GM18520 (cell line): Measurements from ENCODE around the gene ID4.

Experiments used
- ATAC-seq: cut with Tn5 transposase; IDR thresholded peaks from one replicate; pipeline ENCODE4 v1.9.1; 2021; ENCODE audit not compliant: unreplicated experiment

ID4 gene, protein sequence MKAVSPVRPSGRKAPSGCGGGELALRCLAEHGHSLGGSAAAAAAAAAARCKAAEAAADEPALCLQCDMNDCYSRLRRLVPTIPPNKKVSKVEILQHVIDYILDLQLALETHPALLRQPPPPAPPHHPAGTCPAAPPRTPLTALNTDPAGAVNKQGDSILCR

DNA sequence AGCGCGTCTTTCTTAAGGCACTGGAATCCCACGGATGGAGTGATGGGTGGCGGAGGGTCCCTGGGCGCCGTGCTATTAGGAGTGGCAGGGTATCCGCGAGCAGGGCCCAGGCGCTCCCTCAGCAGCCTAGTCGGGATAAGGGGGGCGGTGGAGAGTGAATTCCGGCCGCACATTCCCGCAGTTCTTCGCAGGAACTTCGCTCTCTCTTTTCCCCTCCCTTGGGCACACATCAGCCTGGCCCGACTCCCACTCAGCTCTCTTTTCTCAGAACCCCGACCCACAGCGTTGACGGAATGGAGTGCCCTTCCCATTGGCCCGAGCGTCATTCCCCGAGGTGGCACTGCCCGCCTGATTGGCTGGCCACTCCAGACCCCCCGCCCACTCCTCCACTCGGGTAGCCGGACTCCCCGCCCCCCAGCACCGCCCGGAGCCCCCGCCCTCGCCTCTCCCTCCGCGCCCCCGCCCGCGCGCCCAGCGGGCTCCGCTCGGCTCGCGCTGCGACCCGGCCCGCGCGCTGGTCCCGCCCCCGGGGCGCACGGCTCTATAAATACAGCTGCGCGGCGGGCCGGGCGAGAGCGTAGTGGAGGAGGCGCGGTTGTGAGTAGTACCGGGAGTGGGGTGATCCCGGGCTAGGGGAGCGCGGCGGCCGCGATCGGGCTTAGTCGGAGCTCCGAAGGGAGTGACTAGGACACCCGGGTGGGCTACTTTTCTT, at the start of gene ID4:
ID4 (plus strand) TSS at position 572 of the 712 bp plus-strand sequence. CDS start 385 bp downstream, outside the sequence.
- no peak for ATAC-seq

DNA sequence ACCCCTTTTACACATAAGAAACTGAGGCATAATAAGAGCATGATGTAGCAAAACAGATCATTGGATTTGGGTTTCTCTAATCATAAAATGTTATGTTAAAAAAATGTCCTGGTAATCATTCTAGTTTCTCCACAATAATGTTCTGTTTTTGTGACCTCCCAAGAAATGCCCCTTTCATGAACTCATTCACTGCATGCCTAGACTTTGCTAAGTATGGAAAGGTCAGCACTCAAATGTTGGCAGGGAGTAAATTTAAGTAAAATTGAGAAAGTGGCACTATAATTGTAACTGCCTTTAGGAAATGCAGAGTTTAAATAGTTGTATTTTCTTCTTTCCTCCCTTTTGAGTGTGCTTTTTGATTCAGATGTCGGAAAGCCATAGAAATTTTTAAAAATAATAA, 48.5 kb upstream of the ID4 start:
- ATAC-seq, result no peak

DNA sequence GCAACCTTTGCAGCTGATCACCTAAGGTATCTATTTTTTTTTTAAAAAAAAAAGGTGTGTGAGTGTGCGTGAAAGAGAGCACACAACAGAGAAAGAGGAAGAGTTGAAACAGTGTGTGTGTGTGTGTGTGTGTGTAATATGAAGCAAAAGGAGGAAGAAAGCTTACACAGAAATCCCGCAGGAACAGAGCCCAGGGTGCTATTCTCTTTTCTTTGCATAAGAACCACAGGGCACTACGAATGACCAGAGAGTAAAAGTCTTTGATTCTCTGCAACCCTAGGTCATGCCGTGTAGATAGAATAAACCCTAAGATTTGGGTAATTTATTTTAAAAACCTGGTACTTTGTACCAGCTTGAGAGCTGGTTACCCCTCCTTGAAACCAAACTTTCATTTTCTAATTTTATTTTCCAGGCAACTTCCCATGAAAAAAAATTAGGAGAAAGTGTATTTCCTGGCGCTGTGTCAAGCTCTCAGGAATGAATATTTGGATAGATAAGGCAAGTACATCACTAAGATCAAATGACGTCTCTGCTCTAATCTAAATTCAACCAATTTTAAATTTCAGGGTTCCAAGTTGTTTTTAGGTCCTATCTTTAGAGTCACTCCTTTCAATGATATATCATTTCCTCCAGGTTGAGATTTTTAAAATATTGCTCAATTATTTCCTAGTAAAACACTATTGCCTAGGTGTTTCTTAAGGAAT, 47.9 kb upstream of the ID4 start:
- ATAC-seq, result no peak

DNA sequence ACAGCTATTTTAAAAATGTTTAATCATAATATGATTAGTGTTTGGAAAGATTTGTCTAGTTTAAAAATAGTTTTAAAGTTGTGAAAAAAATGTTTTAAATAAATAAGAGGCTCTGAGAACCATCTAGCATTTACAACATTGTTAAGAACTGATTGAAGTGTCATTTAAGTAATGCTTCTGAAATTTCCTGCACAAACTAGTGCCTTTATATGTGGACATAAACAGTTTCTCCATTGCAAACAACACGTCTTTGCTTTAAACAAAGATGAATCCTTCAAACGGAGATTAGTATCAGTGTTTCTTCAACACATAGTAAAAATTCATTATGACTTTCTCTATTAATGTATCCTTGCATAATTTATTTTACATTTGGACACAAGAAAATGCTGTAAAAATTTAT, 45.9 kb upstream of the ID4 start:
- no peak for ATAC-seq

DNA sequence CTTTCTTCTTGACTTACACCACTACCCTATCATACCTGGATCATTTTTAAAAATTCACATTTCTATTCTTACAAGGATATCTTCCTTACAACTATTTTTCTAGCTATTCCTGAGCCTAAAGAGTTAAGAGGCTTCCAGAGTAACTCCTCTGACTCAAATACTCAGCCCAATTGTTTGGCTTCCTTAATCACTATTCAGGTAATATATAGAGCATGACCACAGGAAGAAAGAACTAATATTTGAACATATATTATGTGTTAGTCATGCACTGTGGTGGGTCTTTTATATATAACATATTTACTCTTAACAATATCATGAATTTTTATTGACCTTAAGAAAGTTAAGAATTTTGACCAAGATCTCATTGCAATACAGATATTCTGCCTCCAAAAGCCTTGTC, 42.0 kb upstream of the ID4 start:
- no peak for ATAC-seq

DNA sequence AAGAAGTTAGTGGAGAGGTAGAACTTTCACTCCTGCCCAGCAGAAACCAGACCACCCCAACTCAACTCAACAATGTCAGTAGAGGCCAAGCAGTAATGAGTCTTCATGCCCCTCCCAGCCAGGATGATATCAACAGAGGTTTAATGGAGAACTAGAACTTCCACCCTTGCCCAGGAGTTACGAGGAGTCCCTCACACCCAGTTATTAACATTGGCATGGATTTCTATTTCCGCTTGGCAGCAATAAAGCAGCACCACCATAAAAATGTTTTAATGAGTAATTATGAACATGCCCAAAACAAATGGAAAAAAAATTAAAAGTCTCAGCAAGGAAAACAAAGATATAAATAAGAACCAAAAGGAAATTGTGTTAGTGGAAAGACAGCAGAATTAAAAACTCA, 40.7 kb upstream of the ID4 start:
- no peak for ATAC-seq

DNA sequence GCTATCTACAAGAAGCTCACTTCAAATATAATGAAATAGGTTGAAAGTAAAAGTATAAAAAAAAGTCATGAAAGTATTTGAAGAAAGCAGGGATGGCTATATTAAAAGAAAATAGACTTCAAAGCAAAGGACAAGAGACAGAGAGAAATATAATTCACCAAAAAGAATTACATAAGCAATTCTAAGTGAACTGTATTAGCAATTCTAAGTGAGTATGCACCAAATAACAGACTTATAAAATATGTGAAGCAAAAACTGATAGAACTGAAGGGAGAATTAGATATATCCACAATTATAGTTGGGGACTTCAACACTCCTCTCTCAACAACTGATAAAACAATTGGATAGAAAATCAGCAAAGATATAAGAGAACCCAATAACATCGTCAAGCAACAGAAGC, 38.8 kb upstream of the ID4 start:
- ATAC-seq, result no peak

DNA sequence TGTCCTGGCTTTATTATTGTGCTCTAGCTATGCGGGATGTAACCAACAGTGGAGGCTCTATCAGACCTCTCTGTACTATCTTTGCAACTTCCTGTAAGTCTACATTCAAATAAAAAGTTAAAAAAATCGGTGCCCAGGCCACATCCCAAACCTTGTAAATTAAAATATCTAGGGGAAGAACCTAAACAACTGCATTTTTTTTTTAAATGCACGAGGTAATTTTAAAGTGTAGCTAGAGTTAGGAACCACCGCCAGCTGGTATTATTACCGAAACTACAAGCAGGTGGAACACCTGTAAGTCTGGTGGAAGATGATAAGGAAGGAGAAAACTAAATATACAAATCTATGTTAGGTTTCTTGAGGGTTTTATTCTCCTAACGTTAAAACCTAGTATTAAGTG, 34.5 kb upstream of the ID4 start:
- no peak for ATAC-seq

DNA sequence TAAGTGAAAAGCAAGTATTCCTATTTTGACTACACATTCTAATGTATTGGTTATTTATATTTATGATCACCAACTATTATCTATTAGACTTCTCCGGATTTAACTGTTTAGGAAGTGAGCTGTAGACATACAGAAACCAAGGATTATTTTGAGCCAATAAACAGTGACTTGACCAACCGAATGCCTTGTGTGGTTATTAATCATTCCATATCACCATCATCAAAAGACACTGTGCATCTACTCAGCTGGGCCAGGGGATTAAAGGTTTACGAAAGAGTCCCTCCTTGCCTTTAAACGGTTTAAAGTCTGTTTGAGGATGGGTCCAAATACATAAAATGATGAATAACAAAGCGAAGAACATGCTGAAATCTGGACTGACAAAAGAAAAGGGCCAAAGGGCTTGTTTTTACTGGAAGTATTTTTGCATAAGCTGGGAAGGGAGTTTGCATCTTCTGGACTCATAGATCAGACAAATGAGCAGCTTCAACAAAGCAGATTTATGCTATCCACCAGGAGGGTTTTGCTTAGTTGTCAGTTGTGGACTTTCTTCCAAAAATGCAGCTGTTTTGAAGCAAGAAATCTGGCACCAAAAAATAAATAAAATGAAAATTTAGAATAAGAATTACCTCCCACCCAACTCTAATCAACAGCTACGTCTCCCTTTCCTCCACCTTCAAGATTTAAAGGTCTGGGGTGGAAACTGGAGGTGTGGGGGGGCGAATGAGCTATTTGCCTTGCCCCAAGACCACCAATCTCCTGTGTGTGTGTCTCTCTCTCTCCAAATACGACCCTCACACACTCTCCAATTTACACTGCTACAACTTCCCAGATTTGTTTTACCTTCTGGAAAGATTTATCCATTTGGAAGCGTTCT, 33.6 kb upstream of the ID4 start:
- no peak for ATAC-seq

DNA sequence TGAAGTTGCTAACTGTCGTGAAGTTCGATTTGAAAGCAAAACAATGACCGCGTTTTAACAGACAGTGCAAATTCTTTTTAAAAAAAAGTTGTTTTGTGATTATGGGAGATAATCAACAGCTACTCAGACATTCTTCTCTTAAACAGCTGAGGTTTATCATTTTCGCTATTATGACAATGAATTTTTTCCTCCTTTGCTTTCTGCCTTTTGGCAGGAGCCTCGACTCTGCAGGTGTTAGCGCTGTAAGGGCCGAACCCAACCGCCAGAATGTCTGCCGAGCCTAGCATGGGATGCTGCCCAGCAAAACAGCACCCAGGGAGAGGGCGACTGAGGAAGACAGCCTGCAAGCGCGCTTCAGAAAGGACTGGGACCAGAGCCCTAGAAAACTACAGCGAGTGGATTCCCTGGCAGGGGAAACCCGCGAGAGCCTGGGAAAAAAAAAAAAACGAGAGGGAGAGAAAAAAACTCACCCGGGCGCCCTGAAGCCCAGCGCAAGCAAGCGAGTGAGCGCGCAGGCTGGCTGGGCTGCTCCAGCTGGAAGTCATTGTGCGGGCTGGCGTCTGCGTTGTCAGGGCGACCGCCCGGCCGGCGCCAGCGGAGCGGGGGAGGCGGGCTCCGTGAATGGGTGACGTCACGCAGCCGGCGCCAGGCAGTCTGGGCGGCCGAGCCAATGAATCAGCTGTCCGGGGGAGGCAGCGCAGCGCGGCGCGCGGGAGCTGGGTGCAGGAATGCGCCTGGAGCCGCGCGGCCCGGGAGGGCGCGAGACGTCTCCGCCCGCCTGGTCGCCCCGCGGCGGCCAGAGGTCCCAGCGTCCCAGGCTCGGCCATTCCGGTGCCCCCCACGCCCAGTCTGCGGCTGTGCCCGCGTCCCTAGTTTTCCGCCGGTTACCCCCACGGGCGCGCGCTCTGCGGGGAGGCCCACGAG, 32.7 kb upstream of the ID4 start:
- ATAC-seq, result peak; percentile 83

DNA sequence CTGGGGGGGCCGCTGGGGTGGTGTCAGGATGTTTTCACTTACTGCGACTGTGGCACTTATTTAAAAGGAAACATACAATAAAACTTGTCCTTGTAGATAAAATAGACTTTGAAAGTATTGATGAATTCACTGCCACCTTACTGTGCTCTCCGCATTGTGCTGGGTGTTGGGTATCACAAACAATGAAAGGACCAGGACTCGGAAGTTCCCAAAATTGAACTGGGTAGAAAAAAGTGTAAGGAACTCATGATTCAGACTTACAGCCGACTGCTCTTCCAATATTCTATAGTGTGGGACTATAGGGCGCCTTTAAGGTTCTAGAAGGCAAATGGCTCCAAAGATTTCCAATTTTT, 32.1 kb upstream of the ID4 start:
- ATAC-seq, result no peak

DNA sequence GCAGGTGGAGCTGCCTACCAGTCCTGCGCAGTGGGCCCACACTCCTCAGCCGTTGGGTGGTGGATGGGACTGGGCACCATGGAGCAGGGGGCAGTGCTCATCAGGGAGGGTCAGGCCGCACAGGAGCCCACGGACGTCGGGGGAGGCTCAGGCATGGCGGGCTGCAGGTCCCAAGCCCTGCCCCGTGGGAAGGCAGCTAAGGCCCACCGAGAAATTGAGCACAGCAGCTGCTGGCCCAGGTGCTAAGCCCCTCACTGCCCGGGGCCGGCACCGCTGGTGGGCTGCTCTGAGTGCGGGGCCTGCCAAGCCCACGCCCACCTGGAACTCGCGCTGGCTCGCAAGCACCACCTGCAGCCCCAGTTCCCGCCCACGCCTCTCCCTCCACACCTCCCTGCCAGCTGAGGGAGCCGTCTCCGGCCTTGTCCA, 30.2 kb upstream of the ID4 start:
- ATAC-seq, result no peak

DNA sequence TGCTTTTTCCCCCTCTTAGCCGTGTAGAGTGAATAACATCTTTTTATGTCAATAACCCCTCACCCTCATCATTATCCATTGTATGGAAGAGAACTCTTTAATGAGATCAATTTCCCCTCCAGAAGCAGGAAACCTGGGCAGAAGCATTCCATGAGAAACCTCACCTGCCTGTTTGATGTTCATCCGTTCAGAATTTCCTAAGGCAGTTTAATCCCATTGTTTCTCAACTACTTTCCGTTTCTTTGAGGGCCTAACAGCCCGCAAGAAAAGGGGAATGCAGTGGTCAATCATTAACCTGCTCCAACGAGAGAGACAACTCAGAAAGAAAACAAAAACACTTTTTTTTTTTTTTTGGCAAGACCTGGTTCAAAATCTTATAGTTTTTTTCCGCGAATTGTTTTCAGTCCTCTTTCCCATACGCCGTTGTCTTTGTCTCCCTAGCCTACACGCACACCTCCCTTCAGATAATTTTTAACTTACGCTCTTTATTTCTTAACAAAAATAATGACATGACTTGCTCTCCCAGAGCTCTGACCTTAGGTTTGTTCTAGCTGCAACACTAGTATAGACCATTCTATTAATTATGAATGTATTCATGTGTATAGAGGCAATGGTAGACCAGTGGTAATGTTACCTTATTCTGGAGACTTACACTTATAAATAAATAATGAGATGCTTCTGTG, 25.6 kb upstream of the ID4 start:
- ATAC-seq, result no peak

DNA sequence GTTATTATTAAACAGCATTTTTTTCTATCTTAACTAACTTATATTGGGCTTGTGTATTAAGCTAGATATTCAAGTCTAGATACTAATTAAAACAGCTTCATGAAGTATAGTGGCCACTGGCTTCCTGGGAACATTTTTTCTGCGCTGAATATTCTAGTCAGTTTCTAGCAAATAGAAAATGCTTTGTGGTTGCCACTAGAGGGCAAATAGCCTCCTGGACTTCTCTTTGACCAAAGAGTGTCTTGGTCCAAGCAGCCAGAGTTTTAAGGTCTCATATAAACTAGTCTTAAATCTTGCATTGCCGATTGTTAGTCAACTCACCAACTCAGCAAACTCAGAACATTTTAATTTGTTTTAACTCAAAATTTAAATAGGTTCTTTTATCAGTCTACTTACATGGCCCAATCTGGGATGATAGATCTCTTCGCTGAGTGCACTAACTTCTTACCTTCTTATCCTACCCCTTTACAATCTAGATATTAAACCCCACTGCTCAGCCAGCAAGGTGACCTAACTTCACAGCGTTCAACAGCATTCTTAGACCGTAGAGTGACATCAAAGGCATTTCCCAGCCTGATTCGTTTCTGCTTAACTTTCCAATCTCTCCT, 24.6 kb upstream of the ID4 start:
- no peak for ATAC-seq

DNA sequence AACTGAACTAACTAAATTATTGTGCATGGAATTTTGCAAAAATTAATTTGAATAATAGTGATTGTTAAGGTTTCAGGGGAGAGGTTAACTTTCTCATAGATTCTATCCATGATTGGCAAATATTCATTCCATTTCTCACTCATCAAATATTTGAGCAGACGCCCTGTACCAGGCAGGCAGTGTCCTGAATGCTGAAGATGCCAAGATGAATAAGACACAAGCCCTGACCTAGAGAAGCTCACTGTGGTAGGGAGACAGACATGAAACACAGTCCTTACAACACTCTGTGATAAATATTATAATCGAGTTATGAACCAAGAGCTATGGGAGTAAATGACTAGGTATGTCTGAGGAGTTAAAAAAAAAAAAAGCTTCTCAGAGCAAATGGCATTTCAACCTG, 18.4 kb upstream of the ID4 start:
- ATAC-seq, result no peak

DNA sequence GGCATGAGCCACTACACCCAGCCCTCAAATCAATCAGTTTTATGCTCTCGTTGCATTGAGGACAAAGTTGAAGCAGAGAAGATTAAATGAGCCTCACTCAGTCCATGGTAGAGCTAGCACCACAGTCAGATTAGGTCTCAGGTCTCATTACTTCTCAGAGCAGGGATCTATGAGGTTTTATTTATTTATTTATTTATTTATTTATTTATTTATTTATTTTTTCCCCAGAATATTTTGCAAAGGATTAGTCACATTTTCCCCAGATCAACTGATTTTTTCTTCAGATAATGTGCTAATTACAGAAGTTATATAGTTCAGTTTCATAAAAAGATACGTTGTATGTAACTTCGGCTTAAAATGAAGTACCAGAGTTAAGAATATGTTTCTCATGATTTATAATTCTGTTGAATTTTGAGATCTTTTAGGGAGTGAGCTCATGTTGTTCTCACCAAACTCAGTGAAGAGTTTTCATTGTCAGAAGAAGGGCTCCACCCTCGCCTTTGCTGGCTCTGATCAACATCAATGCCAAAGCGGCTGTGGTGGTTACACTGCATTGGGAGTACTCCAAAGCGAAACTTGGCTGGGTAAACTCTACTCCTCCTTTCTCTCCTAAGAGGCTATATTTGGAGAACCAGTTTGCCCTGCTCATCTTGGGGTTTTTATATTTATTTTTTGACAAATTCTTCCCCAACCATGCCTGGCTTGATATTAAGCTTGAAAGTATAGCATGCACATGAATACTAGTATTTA, 12.9 kb upstream of the ID4 start:
- ATAC-seq, result no peak

DNA sequence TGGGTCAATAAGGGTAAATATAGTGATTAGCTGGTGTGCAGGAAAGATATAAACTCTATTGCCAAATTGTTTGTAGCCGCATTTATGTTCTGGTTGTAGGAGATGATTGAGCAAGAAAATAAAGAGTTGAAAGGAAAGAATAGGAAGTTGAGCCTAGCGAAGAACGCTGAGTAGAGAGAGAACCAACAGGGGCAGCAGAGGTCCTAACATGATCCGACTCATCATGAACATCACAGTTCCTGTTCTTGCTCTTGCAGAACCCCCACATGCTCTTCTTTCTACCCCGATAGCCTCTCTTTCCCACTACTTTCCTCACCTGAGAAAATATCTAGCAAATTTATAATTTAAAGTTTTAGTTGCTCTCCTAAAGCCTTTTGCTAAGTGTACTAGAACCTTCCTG, 9.9 kb upstream of the ID4 start:
- no peak for ATAC-seq

DNA sequence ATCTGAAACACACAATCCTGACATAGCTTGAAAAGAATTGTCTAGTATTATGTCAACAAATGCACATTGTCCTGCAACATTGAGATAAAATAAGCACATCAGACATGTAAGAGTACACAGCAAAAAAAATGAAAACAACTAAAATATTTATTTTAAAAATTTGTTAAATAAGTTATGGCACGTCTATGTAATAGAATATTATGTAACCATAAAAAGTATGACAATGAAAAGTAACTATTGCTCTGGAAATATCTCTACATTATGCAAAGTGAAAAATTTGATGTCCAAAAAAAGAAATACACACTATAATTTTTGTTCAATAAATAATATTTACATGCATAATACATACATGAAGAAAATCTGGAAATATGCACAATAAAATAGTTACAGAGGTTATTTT, 9.3 kb upstream of the ID4 start:
- no peak for ATAC-seq

DNA sequence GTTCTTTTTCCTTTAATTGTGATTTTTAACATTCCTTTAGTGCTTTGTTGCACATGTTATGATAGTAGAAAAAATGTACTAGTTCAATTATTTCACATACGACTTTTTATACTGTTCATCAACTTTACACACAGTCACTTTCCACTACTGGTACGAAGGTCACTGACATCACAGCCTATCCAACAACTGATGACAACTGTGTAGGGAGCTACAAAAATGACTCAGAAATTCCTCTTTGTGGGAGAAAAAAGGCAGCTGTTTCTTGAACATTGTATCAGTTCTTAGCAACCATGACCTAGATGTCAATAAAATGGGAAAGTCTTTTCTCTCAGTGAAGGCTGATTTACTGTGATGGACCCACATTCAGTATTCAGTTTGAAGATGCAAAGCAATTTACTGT, 7.0 kb upstream of the ID4 start:
- ATAC-seq, result no peak
